HG02678 (cell line): ENCODE data around the gene ARHGEF2.

Experiments
- ATAC-seq: cut with Tn5 transposase; IDR thresholded peaks from one replicate; pipeline ENCODE4 v1.9.1; 2021; ENCODE audit warnings: mild to moderate bottlenecking, moderate library complexity; ENCODE audit not compliant: unreplicated experiment

The ARHGEF2 gene

GRCh38 chr1:155971910-155972809, 6.2 kb downstream of the ARHGEF2 start:
- ATAC-seq = no peak

GRCh38 chr1:155970531-155971167, 7.7 kb downstream of the ARHGEF2 start:
- ATAC-seq = peak; percentile 72

GRCh38 chr1:155969377-155969791, 9.0 kb downstream of the ARHGEF2 start:
- ATAC-seq = no peak

GRCh38 chr1:155968670-155969069, 9.7 kb downstream of the ARHGEF2 start:
- no peak for ATAC-seq

GRCh38 chr1:155968051-155968400, 10.3 kb downstream of the ARHGEF2 start:
- ATAC-seq = no peak

- no peak for ATAC-seq
Observed at GRCh38 chr1:155967341-155968050, 10.9 kb downstream of the ARHGEF2 start.

- ATAC-seq = no peak
Observed at GRCh38 chr1:155966750-155967149, 11.6 kb downstream of the ARHGEF2 start.

- no peak for ATAC-seq
Observed at GRCh38 chr1:155966135-155966534, 12.2 kb downstream of the ARHGEF2 start.

GRCh38 chr1:155964193-155964592, 14.2 kb downstream of the ARHGEF2 start:
- no peak for ATAC-seq

GRCh38 chr1:155962599-155963211, 15.6 kb downstream of the ARHGEF2 start:
- ATAC-seq = no peak

GRCh38 chr1:155961937-155962336, 16.4 kb downstream of the ARHGEF2 start:
- no peak for ATAC-seq

- no peak for ATAC-seq
Observed at GRCh38 chr1:155960081-155960745, 18.1 kb downstream of the ARHGEF2 start.

- ATAC-seq = no peak
Observed at GRCh38 chr1:155957411-155957915, 20.9 kb downstream of the ARHGEF2 start.

GRCh38 chr1:155954645-155955044, 23.7 kb downstream of the ARHGEF2 start:
- ATAC-seq = no peak

GRCh38 chr1:155952505-155952890, 25.8 kb downstream of the ARHGEF2 start:
- no peak for ATAC-seq

GRCh38 chr1:155951753-155952504, 26.4 kb downstream of the ARHGEF2 start:
- ATAC-seq = no peak

GRCh38 chr1:155950829-155951228, 27.5 kb downstream of the ARHGEF2 start:
- no peak for ATAC-seq

- ATAC-seq = no peak
Observed at GRCh38 chr1:155947741-155948140, 30.6 kb downstream of the ARHGEF2 start.

- ATAC-seq = no peak
Observed at GRCh38 chr1:155947292-155947691, 31.1 kb downstream of the ARHGEF2 start.
